ENCODE data around the gene LLGL2. TPM values are rescaled to one million over a fixed set of nuclear protein-coding genes. Genes with fewer than 3 reads are reported as not detected.

The LLGL2 gene, protein sequence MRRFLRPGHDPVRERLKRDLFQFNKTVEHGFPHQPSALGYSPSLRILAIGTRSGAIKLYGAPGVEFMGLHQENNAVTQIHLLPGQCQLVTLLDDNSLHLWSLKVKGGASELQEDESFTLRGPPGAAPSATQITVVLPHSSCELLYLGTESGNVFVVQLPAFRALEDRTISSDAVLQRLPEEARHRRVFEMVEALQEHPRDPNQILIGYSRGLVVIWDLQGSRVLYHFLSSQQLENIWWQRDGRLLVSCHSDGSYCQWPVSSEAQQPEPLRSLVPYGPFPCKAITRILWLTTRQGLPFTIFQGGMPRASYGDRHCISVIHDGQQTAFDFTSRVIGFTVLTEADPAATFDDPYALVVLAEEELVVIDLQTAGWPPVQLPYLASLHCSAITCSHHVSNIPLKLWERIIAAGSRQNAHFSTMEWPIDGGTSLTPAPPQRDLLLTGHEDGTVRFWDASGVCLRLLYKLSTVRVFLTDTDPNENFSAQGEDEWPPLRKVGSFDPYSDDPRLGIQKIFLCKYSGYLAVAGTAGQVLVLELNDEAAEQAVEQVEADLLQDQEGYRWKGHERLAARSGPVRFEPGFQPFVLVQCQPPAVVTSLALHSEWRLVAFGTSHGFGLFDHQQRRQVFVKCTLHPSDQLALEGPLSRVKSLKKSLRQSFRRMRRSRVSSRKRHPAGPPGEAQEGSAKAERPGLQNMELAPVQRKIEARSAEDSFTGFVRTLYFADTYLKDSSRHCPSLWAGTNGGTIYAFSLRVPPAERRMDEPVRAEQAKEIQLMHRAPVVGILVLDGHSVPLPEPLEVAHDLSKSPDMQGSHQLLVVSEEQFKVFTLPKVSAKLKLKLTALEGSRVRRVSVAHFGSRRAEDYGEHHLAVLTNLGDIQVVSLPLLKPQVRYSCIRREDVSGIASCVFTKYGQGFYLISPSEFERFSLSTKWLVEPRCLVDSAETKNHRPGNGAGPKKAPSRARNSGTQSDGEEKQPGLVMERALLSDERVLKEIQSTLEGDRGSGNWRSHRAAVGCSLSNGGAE
- total RNA-seq (2022) (165 and 179 TPM in 2 replicates), Bru-seq, nascent RNA (percentile 73 among the genes with signal in this experiment), BruChase-seq, experiment 1, labeled RNA remaining after a 2-hour chase (percentile 78 among the genes with signal in this experiment), BruChase-seq, experiment 2, labeled RNA remaining after a 6-hour chase (percentile 85 among the genes with signal in this experiment)
- long read RNA-seq, transcript LLGL2-201 (25 exons, 3,480 nt), result minor isoform, 27 of 388 reads
- long read RNA-seq, transcript LLGL2-202 (10 exons, 1,374 nt), result major isoform, 134 of 388 reads
- long read RNA-seq, transcript LLGL2-203 (26 exons, 3,509 nt), result minor isoform, 36 of 388 reads
- long read RNA-seq, partial matches to known transcripts, result 75 of 388 reads
- long read RNA-seq, other reads (novel, unspliced or antisense), result 114 of 388 reads

DNA sequence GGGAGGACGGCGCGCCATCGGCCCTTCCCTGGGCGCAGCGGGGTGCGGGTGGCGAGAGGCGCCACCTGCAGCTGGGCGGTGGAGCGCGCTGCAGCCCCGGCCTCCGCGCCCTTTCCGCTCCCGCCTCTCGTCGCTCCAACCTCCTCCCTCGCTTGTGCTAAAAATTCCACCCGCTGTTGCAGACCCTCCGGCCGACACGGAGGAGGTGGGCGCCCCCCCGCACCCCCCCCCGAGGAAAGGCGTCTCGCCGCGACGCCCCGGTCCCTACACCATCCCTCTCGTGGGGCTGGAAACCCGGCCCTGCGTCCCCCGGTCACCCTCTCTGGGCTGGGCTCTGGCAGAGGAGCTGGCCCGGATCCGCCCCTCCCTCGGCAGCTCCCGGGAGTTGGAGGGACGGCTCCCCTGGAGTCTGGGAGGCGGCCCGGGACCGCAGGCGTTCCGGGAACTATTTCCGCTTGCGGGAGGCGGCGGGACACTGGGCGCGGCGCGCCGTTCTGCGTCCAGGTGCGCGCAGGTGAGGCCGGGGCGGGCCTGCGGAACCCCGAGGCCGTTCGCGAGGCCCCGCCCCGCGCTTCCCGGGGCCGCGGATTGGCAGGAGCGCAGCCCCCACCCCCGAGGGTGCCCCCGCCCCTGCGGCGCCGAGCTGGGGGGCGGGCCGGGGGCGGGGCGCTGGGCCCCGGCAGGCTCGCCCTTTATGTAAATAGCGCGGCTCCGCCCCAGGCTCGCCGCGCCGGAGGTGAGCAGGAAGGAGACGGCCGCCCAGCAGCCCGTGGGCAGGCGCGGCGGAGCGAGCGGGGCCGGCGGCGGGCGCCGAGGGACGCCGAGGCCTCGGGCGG is at the start of gene LLGL2:
Gene LLGL2 (plus strand): TSS at position 728 of the 836 bp plus-strand sequence. CDS start 17,730 bp downstream, outside the sequence.
- peak; percentile 95 to 98 for DNase-seq
- peaks cover 5% of the 10 kb centered on the region; the same call in 1 of the 2 replicates for H3K4me1 ChIP-seq
- peaks cover 16% of the 10 kb centered on the region for H3K4me1 Mint-ChIP-seq (ENCODE audit: low read depth, unreplicated experiment)
- intact Hi-C loops (cut with micrococcal nuclease; ENCODE audit: unreplicated experiment), result loop anchor here (1.0 to 5.0 kb wide), 3 partner anchors 9 to 98 kb away; partner anchors contain the start of genes MYO15B and TSEN54
- H3K27ac Mint-ChIP-seq (ENCODE audit: unreplicated experiment), result peak within 1 kb of the TSS; percentile 76
- no peaks in the 10 kb centered on the region for H3K9me3 Mint-ChIP-seq (ENCODE audit: unreplicated experiment)
- POLR2A ChIA-PET, result interaction anchor here (0.5 to 1.8 kb wide), 23 partner anchors 8 to 644 kb away, joined by 3 to 26 read pairs (median 4); partner anchors contain the start of genes GRB2, MIF4GD, TMEM94 and TSEN54
- CTCF ChIA-PET, result interaction anchor here (0.5 to 3.2 kb wide), 16 partner anchors 8 to 1444 kb away, joined by 3 to 52 read pairs (median 4); partner anchors contain the start of genes MIF4GD, SLC25A19 and TSEN54
- no peaks in the 10 kb centered on the region for H3K27me3 ChIP-seq (replicated peaks; ENCODE audit: control insufficient read depth, insufficient read depth, low read length)
- peak within 1 kb of the TSS; percentile 68 for H3K4me3 ChIP-seq (ENCODE audit: low read depth, low read length)
- peaks cover 58% of the 10 kb centered on the region for H3K36me3 Mint-ChIP-seq (ENCODE audit: insufficient read depth, unreplicated experiment)
- no peaks in the 10 kb centered on the region; the same call in 1 of the 2 replicates for H3K36me3 ChIP-seq (ENCODE audit: control insufficient read depth, insufficient read depth, low read length)
- H3K27me3 Mint-ChIP-seq (ENCODE audit: insufficient read depth, unreplicated experiment), result no peaks in the 10 kb centered on the region
- no TSS peak for BruUV-seq (replicated peaks)
- no peaks in the 10 kb centered on the region for H3K9me3 ChIP-seq
- TF ChIP-seq, protein P1, sequence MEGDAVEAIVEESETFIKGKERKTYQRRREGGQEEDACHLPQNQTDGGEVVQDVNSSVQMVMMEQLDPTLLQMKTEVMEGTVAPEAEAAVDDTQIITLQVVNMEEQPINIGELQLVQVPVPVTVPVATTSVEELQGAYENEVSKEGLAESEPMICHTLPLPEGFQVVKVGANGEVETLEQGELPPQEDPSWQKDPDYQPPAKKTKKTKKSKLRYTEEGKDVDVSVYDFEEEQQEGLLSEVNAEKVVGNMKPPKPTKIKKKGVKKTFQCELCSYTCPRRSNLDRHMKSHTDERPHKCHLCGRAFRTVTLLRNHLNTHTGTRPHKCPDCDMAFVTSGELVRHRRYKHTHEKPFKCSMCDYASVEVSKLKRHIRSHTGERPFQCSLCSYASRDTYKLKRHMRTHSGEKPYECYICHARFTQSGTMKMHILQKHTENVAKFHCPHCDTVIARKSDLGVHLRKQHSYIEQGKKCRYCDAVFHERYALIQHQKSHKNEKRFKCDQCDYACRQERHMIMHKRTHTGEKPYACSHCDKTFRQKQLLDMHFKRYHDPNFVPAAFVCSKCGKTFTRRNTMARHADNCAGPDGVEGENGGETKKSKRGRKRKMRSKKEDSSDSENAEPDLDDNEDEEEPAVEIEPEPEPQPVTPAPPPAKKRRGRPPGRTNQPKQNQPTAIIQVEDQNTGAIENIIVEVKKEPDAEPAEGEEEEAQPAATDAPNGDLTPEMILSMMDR (IDR thresholded peaks at IDR 0.05; ENCODE audit: insufficient read depth in 1 of 2, low read depth in 1 of 2, low read length in 1 of 2, severe bottlenecking in 1 of 2, unreplicated experiment in 1 of 2), result peak; percentile 47 to 54
- H3K4me3 Mint-ChIP-seq (ENCODE audit: unreplicated experiment), result peak within 1 kb of the TSS; percentile 92

- TF ChIP-seq, protein P1 (IDR thresholded peaks at IDR 0.05; ENCODE audit: insufficient read depth in 1 of 2, low read depth in 1 of 2, low read length in 1 of 2, severe bottlenecking in 1 of 2, unreplicated experiment in 1 of 2), result no peak
- peaks cover 8% of the 10 kb centered on the region for H3K36me3 Mint-ChIP-seq (ENCODE audit: insufficient read depth, unreplicated experiment)
- H3K4me1 ChIP-seq, result peaks cover 17% of the 10 kb centered on the region
- BruUV-seq (replicated peaks), result no TSS peak
- ChIA-PET CTCF (no interaction called here), POLR2A (no interaction called here)
- H3K27me3 Mint-ChIP-seq (ENCODE audit: insufficient read depth, unreplicated experiment), result no peaks in the 10 kb centered on the region
- H3K9me3 ChIP-seq, result no peaks in the 10 kb centered on the region
- peaks cover 24% of the 10 kb centered on the region for H3K4me1 Mint-ChIP-seq (ENCODE audit: low read depth, unreplicated experiment)
- H3K4me3 ChIP-seq (ENCODE audit: low read depth, low read length), result no peak overlapping the region
- H3K27ac Mint-ChIP-seq (ENCODE audit: unreplicated experiment), result no peak overlapping the region
- H3K4me3 Mint-ChIP-seq (ENCODE audit: unreplicated experiment), result no peak overlapping the region
- intact Hi-C loops (cut with micrococcal nuclease; ENCODE audit: unreplicated experiment), result no loop called here
- DNase-seq, result no peak
- H3K27me3 ChIP-seq (replicated peaks; ENCODE audit: control insufficient read depth, insufficient read depth, low read length), result no peaks in the 10 kb centered on the region
- H3K36me3 ChIP-seq (ENCODE audit: control insufficient read depth, insufficient read depth, low read length), result no peaks in the 10 kb centered on the region; the same call in 1 of the 2 replicates
- no peaks in the 10 kb centered on the region for H3K9me3 Mint-ChIP-seq (ENCODE audit: unreplicated experiment)
Measured at GRCh38 chr17:75475851-75476250, 49.6 kb upstream of the LLGL2 start.

Measured in Caco-2 (cell line).